Common myeloid progenitor, CD34-positive (primary cell): ENCODE results near the gene PRAMEF7.
"Not testable (repeated sequence)": the region's sequence is repeated elsewhere in the genome, so short reads cannot be mapped to it uniquely, and the experiment has no call there.

Experiments
- CTCF ChIA-PET: fragments of 350-600 bp; sonication (Branson Sonifier 250); formaldehyde crosslinking; loops from one replicate; lab custom pipeline; 2021; ENCODE audit warnings: antibody characterized with exemption; lab: Charles Lee
- POLR2A ChIA-PET: fragments of 350-600 bp; sonication (Branson Sonifier 250); formaldehyde crosslinking; loops from one replicate; lab custom pipeline; 2021; ENCODE audit warnings: antibody characterized with exemption; lab: Charles Lee
- DNase-seq, 3 donors: peaks; one replicate each; pipeline versions ENCODE4 v3.0.0 to v3.0.0-alpha.2; 2013
- H3K27ac ChIP-seq, 2 experiments: 1 replicate in 1 of 2; 2 replicates in 1 of 2; pipeline ENCODE4 v1.7.0; 2013; ENCODE audit warnings: inconsistent platforms in 2 of 2, low read length in 2 of 2, mild to moderate bottlenecking in 2 of 2, low read depth in 1 of 2, moderate library complexity in 1 of 2; ENCODE audit not compliant: severe bottlenecking in 2 of 2, insufficient read depth in 1 of 2, poor library complexity in 1 of 2
- H3K27me3 ChIP-seq, 5 experiments: replicated peaks in 2 of 5; 1 replicate in 3 of 5; 2 replicates in 2 of 5; pipeline versions ENCODE4 v1.6.1 to v1.7.0; 2013; ENCODE audit warnings: low read length in 4 of 5, mild to moderate bottlenecking in 2 of 5, moderate library complexity in 2 of 5, inconsistent platforms in 1 of 5; ENCODE audit not compliant: insufficient read depth in 5 of 5, control insufficient read depth in 4 of 5
- H3K36me3 ChIP-seq, 4 experiments: 1 replicate in 2 of 4; 2 replicates in 2 of 4; pipeline versions ENCODE4 v1.6.1 to v1.7.0; 2013; ENCODE audit warnings: low read length in 3 of 4, control low read depth in 1 of 4, mild to moderate bottlenecking in 1 of 4; ENCODE audit not compliant: control insufficient read depth in 4 of 4, insufficient read depth in 4 of 4
- H3K4me1 ChIP-seq, 4 experiments: 1 replicate in 3 of 4; 2 replicates in 1 of 4; pipeline versions ENCODE4 v1.6.1 to v1.7.1; 2013; ENCODE audit warnings: low read length in 3 of 4, mild to moderate bottlenecking in 3 of 4, control low read depth in 1 of 4, inconsistent platforms in 1 of 4, moderate library complexity in 1 of 4; ENCODE audit not compliant: control insufficient read depth in 4 of 4, insufficient read depth in 4 of 4; ENCODE audit errors: control extremely low read depth in 1 of 4
- H3K4me3 ChIP-seq, 7 experiments: 1 replicate in 4 of 7; 2 replicates in 3 of 7; pipeline versions ENCODE4 v1.5.1 to v1.7.0; 2013; ENCODE audit warnings: mild to moderate bottlenecking in 7 of 7, low read length in 6 of 7, moderate library complexity in 6 of 7, inconsistent platforms in 2 of 7, low read depth in 2 of 7, control low read depth in 1 of 7; ENCODE audit not compliant: insufficient read depth in 4 of 7, control insufficient read depth in 1 of 7; ENCODE audit errors: extremely low read depth in 1 of 7
- H3K9me3 ChIP-seq, 5 experiments: 1 replicate in 4 of 5; 2 replicates in 1 of 5; pipeline versions ENCODE4 v1.6.1 to v1.7.1; 2013; ENCODE audit warnings: low read length in 4 of 5, mild to moderate bottlenecking in 2 of 5, inconsistent platforms in 1 of 5, low read depth in 1 of 5, moderate library complexity in 1 of 5; ENCODE audit not compliant: control insufficient read depth in 4 of 5, insufficient read depth in 2 of 5; ENCODE audit errors: control extremely low read depth in 1 of 5
- WGBS: methylation state at CpG from one replicate; pipeline ENCODE4 v1.1.5; 2013; ENCODE audit not compliant: insufficient coverage; 5-methylcytosine and 5-hydroxymethylcytosine counted together

The PRAMEF7 gene

DNA sequence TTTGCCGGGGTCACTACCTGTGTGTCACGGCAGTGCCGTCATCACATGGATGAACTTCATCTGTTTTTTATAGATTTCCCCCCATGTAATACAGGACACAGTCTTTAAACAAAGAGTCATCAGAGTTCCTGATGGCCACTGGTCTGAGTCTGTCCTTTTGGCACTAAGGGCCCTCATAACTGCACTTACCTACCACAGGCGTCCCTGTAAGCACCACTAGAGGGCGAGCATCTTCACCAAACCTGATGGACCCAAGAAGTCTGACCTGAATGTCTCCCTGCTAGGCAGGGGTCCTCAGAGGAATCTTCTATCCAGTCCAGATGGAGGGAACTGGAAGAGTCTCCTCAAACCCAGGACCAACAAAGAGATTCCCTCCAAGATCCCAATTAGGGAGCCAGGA is 8.0 kb downstream of the PRAMEF7 start:
- H3K9me3 ChIP-seq, H3K4me1 ChIP-seq, DNase-seq, H3K27me3 ChIP-seq, CTCF ChIA-PET, POLR2A ChIA-PET, H3K36me3 ChIP-seq, H3K27ac ChIP-seq, H3K4me3 ChIP-seq: not testable (repeated sequence)
- no CpG with 5 or more reads among the region's 5 CpGs for WGBS

DNA sequence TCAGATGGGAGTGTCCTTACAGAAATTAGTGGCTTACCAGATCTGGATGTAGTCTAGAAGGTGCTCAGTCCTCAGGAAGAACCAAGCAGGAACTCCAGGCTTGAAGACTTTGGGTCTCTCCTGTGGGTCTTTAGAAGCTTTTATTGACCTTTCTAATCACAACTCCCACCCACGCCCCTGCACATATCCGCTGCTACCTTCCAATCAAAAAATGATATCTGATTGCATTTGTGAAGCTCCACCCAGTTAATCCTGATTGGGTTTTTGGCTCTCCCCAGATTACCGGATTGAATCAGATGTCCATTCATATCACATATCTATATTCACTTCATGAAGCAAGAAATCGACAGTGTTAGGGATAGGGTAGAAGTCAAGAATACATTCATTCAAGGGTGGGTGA is 31.1 kb downstream of the PRAMEF7 start, which contains the start of gene PRAMEF6:
Gene PRAMEF6, minus strand, starts transcription at position 101 of the 400 bp plus-strand sequence. CDS start 5,062 bp downstream, outside the sequence.
- H3K4me1 ChIP-seq, CTCF ChIA-PET, H3K9me3 ChIP-seq, H3K36me3 ChIP-seq, POLR2A ChIA-PET, DNase-seq, H3K27ac ChIP-seq, H3K27me3 ChIP-seq, H3K4me3 ChIP-seq: not testable (repeated sequence)
- no CpG with 5 or more reads among the region's 4 CpGs for WGBS
